ENCODE results near the gene VWA3B.

DNA sequence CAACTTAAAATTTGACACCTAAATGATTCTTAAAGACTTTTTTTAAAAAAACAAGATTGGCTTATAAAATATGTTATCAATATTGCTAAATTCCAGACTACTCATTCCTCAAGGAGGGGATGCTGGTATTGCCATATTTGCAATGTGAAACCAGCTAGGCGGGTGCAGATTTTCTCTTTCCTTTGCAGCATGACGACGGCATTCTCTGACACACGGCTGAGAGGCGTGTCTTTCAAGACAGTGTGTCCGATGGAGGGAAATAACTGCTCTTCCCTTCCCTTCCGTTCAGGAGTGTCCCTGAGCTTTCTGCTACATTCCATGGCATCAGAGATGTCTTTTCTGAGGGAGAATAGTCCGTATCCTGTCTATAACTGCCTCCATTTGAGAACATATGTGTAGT lies 221.1 kb downstream of the VWA3B start:
- TF ChIP-seq, protein P1, sequence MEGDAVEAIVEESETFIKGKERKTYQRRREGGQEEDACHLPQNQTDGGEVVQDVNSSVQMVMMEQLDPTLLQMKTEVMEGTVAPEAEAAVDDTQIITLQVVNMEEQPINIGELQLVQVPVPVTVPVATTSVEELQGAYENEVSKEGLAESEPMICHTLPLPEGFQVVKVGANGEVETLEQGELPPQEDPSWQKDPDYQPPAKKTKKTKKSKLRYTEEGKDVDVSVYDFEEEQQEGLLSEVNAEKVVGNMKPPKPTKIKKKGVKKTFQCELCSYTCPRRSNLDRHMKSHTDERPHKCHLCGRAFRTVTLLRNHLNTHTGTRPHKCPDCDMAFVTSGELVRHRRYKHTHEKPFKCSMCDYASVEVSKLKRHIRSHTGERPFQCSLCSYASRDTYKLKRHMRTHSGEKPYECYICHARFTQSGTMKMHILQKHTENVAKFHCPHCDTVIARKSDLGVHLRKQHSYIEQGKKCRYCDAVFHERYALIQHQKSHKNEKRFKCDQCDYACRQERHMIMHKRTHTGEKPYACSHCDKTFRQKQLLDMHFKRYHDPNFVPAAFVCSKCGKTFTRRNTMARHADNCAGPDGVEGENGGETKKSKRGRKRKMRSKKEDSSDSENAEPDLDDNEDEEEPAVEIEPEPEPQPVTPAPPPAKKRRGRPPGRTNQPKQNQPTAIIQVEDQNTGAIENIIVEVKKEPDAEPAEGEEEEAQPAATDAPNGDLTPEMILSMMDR (IDR thresholded peaks at IDR 0.05): no peak
- TF ChIP-seq POLR2A (IDR thresholded peaks at IDR 0.05): no peak

All from body of pancreas (tissue), 4 donors.